Endothelial cell (in vitro differentiated cells): ENCODE results near the gene HMGN2. TPM values are rescaled to one million over a fixed set of nuclear protein-coding genes. Genes with fewer than 3 reads are reported as not detected.

Experiments
- DNase-seq: peaks from one replicate; pipeline ENCODE4 v3.0.0; 2021; ENCODE audit warnings: low spot score
- H3K27ac Mint-ChIP-seq: one replicate; pipeline ENCODE4 v1.8.0; 2021; ENCODE audit warnings: mixed read lengths, inconsistent platforms; ENCODE audit not compliant: unreplicated experiment
- H3K27me3 Mint-ChIP-seq: one replicate; pipeline ENCODE4 v1.8.0; 2021; ENCODE audit warnings: mild to moderate bottlenecking, moderate library complexity, mixed read lengths, inconsistent platforms; ENCODE audit not compliant: unreplicated experiment
- H3K36me3 Mint-ChIP-seq: one replicate; pipeline ENCODE4 v1.8.0; 2021; ENCODE audit warnings: mild to moderate bottlenecking, low read depth, mixed read lengths, inconsistent platforms; ENCODE audit not compliant: unreplicated experiment
- H3K4me1 Mint-ChIP-seq: one replicate; pipeline ENCODE4 v1.8.0; 2021; ENCODE audit warnings: mild to moderate bottlenecking, mixed read lengths, inconsistent platforms; ENCODE audit not compliant: unreplicated experiment
- H3K4me3 Mint-ChIP-seq: one replicate; pipeline ENCODE4 v1.8.0; 2021; ENCODE audit warnings: mild to moderate bottlenecking, mixed read lengths, inconsistent platforms; ENCODE audit not compliant: unreplicated experiment
- H3K9me3 Mint-ChIP-seq: one replicate; pipeline ENCODE4 v1.8.0; 2021; ENCODE audit warnings: mixed read lengths, inconsistent platforms; ENCODE audit not compliant: unreplicated experiment
- total RNA-seq: library from RNA; stranded (reverse); fragmentation: NEBNext Ultra II Directional; extraction: Animal tissue kit (Norgen Biotek cat#: 25700); gene quantifications from one replicate; pipeline ENCODE4 v1.2.1, GENCODE V29; 2021; ENCODE audit not compliant: unreplicated experiment
- TF ChIP-seq, protein P1 (sequence below): fragments of 200-600 bp; sonication (generic); IDR thresholded peaks from one replicate; pipeline ENCODE4 v1.5.0; 2021; ENCODE audit warnings: antibody characterized with exemption; ENCODE audit not compliant: unreplicated experiment

Gene HMGN2
- total RNA-seq, 1 donor from 2014 or later, result 171 TPM

DNA sequence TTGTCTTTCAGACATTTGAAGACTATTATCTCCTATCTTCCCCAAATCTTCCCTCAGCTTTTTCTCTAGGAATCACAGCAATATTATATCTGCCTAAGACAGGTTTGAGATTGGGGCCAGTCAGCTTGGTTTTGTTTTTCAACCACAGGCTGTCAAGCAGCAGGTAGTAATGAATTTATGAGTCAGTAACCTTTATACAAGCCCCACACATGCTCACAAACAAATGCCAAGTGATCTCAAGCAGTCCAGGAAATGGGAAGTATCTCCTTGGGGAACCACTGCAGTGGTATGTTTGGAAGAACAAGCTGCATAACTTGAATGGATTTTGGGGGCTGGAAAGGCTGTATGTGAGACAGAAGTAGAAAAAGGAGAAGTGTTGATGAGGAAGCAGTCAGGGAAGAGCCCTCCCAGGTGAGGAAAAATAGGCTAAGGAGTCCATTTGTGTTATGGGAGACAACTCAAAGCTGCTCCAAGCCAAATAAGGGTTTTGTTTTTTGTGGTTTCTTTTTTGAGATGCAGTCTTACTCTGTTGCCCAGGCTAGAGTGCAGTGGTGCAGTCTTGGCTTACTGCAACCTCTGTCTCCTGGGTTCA lies 38.0 kb upstream of the HMGN2 start:
- no peak for DNase-seq
- TF ChIP-seq, protein P1, sequence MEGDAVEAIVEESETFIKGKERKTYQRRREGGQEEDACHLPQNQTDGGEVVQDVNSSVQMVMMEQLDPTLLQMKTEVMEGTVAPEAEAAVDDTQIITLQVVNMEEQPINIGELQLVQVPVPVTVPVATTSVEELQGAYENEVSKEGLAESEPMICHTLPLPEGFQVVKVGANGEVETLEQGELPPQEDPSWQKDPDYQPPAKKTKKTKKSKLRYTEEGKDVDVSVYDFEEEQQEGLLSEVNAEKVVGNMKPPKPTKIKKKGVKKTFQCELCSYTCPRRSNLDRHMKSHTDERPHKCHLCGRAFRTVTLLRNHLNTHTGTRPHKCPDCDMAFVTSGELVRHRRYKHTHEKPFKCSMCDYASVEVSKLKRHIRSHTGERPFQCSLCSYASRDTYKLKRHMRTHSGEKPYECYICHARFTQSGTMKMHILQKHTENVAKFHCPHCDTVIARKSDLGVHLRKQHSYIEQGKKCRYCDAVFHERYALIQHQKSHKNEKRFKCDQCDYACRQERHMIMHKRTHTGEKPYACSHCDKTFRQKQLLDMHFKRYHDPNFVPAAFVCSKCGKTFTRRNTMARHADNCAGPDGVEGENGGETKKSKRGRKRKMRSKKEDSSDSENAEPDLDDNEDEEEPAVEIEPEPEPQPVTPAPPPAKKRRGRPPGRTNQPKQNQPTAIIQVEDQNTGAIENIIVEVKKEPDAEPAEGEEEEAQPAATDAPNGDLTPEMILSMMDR, result no peak
- H3K27ac Mint-ChIP-seq, result peak overlapping the region; percentile 6
- H3K27me3 Mint-ChIP-seq, result peaks cover 2% of the 10 kb centered on the region
- peaks cover 11% of the 10 kb centered on the region for H3K36me3 Mint-ChIP-seq
- H3K4me1 Mint-ChIP-seq, result peaks cover 11% of the 10 kb centered on the region
- no peaks in the 10 kb centered on the region for H3K9me3 Mint-ChIP-seq
- H3K4me3 Mint-ChIP-seq, result no peak overlapping the region

DNA sequence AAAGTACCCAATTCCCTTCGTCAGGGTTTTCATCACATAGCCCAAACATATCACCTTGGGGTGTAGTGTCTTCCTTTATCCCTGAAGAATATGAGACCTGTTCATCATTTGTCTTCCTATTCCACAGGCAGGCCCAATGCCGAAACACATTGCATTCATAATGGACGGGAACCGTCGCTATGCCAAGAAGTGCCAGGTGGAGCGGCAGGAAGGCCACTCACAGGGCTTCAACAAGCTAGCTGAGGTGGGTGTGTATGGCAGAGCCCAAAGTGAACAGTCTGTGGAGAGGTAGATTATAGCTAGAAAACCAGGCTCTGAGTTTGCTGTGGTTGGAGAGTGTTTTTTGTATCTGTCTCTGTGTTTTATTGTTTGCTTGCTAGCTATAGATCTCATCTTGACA lies 34.2 kb upstream of the HMGN2 start:
- Mint-ChIP-seq H3K36me3 (peaks cover 26% of the 10 kb centered on the region), H3K27ac (no peak overlapping the region), H3K4me3 (no peak overlapping the region), H3K9me3 (no peaks in the 10 kb centered on the region), H3K4me1 (peaks cover 3% of the 10 kb centered on the region), H3K27me3 (no peaks in the 10 kb centered on the region)
- no peak for DNase-seq
- TF ChIP-seq, protein P1, result no peak

DNA sequence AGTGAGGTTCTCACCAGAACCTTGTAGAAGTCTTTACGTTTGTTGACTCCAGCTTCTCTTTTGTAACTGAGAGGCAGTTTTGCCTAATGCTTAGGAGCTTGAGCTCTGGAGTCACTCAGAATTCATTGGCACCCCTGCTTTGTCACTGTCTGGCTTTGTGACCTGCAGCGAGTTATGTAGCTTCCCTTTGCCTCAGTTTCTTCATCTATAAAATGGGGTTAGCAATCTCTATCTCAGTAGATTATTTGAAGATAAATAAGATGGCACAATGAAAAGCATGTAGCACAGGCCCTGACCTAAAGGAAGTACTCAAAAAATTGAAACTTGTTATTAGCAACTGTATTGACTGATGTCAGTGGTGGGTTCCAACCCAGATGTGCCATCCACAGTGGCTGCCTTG lies 32.0 kb upstream of the HMGN2 start:
- TF ChIP-seq, protein P1, result no peak
- no peaks in the 10 kb centered on the region for H3K4me1 Mint-ChIP-seq
- H3K27me3 Mint-ChIP-seq, result no peaks in the 10 kb centered on the region
- H3K9me3 Mint-ChIP-seq, result no peaks in the 10 kb centered on the region
- no peak overlapping the region for H3K4me3 Mint-ChIP-seq
- peaks cover 34% of the 10 kb centered on the region for H3K36me3 Mint-ChIP-seq
- H3K27ac Mint-ChIP-seq, result no peak overlapping the region
- no peak for DNase-seq

DNA sequence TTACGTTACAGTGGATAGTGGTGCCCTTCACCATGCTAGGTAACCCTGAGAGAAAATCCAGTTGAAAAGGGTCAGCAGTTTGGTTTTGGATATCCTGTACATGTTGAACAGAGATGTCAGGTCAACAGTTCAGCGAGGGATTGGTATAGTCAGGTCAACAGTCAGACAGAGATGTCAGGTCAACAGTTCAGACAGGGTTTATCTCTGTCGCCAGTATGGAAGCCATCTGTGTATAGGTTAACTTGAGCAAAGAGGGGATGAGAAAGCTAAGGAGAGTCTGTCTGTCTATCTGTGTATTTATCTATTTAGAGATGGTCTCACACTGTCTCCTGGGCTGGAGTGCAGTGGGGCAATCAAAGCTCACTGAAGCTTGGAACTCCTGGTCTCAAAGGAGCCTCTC lies 22.4 kb upstream of the HMGN2 start:
- TF ChIP-seq, protein P1, result no peak
- H3K36me3 Mint-ChIP-seq, result peaks cover 30% of the 10 kb centered on the region

DNA sequence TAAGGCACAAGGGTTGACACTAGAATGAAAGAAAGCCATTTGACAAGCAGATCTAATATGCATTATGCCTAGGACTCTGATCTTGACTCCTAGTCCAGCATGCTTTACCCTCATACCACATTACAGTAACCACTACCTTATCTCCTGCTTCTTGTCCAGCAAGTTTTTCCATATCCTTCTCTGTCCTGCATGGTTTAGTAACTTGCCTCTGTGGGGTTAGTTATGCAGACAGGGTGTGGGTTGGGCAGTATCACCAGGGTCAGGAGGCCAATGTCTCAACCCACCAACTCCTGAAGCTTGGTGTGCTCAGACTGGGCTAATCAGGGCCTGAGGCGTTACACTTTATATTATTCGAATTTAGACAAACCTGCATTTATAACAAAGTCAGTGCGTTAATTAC lies 21.3 kb upstream of the HMGN2 start:
- TF ChIP-seq, protein P1, result no peak
- H3K27ac Mint-ChIP-seq, result no peak overlapping the region
- DNase-seq, result no peak
- no peaks in the 10 kb centered on the region for H3K9me3 Mint-ChIP-seq
- no peaks in the 10 kb centered on the region for H3K4me1 Mint-ChIP-seq
- H3K36me3 Mint-ChIP-seq, result peaks cover 29% of the 10 kb centered on the region
- H3K4me3 Mint-ChIP-seq, result no peak overlapping the region
- H3K27me3 Mint-ChIP-seq, result no peaks in the 10 kb centered on the region

More for the DNA sequence above, 22.4 kb upstream of the HMGN2 start:
- Mint-ChIP-seq H3K4me3 (peak overlapping the region; percentile 33), H3K27me3 (no peaks in the 10 kb centered on the region), H3K4me1 (no peaks in the 10 kb centered on the region), H3K27ac (no peak overlapping the region), H3K9me3 (no peaks in the 10 kb centered on the region)
- DNase-seq, result no peak
